SK-N-SH (cell line): ENCODE data around the gene GHR. TPM values are rescaled to one million over a fixed set of nuclear protein-coding genes. Genes with fewer than 3 reads are reported as not detected.

Experiments
- CTCF ChIA-PET: fragments of 300-600, 350-600 bp; formaldehyde crosslinking; extraction: SDS; loops from one replicate; lab custom pipeline; 2021; lab: Yijun Ruan, JAX
- POLR2A ChIA-PET: fragments of 350-600 bp; sonication (Branson Sonifier 250); formaldehyde crosslinking; extraction: SDS; loops from one replicate; lab custom pipeline; 2020; ENCODE audit warnings: antibody characterized with exemption, inconsistent platforms; lab: Yijun Ruan, JAX
- DNase-seq: peaks from one replicate; pipeline ENCODE4 v3.0.0; 2012
- H2AFZ ChIP-seq: fragments of 200-600 bp; sonication (generic); 2 replicates; pipeline ENCODE4 v1.8.1; 2016; ENCODE audit warnings: antibody characterized with exemption, mild to moderate bottlenecking, low read depth
- H3F3A ChIP-seq: fragments of 200-600 bp; sonication (generic); replicated peaks from 2 replicates; pipeline ENCODE3; 2016; ENCODE audit warnings: antibody characterized with exemption, mild to moderate bottlenecking; ENCODE audit not compliant: insufficient read depth
- H3K27ac ChIP-seq, 2 experiments: fragments of 200-500 bp in 1 of 2; fragments of 200-600 bp in 1 of 2; sonication (Bioruptor generic) in 1 of 2; sonication (generic), shearing (Covaris generic) in 1 of 2; 2 replicates each; pipeline versions ENCODE4 v1.5.1 to v1.6.1; 2014 to 2016; ENCODE audit warnings: low read depth in 2 of 2, inconsistent platforms in 1 of 2, low read length in 1 of 2, mild to moderate bottlenecking in 1 of 2, mixed read lengths in 1 of 2
- H3K27me3 ChIP-seq: fragments of 200-600 bp; sonication (generic), shearing (Covaris generic); 2 replicates; pipeline ENCODE4 v1.6.1; 2016; ENCODE audit warnings: mixed run types; ENCODE audit not compliant: insufficient read depth
- H3K36me3 ChIP-seq, 2 experiments: fragments of 200-500 bp in 1 of 2; fragments of 200-600 bp in 1 of 2; sonication (Bioruptor generic) in 1 of 2; sonication (generic) in 1 of 2; replicated peaks in 1 of 2; 2 replicates each; pipeline versions ENCODE3 to v1.5.1; 2014 to 2016; ENCODE audit warnings: low read length in 1 of 2, mild to moderate bottlenecking in 1 of 2; ENCODE audit not compliant: insufficient read depth in 2 of 2, control insufficient read depth in 1 of 2
- H3K4me1 ChIP-seq, 2 experiments: fragments of 200-500 bp in 1 of 2; fragments of 200-600 bp in 1 of 2; sonication (Bioruptor generic) in 1 of 2; sonication (generic), shearing (Covaris generic) in 1 of 2; 2 replicates each; pipeline versions ENCODE4 v1.5.1 to v1.6.1; 2014 to 2016; ENCODE audit warnings: low read depth in 1 of 2, low read length in 1 of 2, mixed run types in 1 of 2; ENCODE audit not compliant: insufficient read depth in 2 of 2, control insufficient read depth in 1 of 2
- H3K4me2 ChIP-seq: fragments of 200-600 bp; sonication (generic), shearing (Covaris generic); 2 replicates; pipeline ENCODE4 v1.6.1; 2017; ENCODE audit warnings: mixed run types
- H3K4me3 ChIP-seq, 2 experiments: fragments of 200-500 bp in 1 of 2; fragments of 200-600 bp in 1 of 2; sonication (Bioruptor generic) in 1 of 2; sonication (generic), shearing (Covaris generic) in 1 of 2; 2 replicates each; pipeline versions ENCODE4 v1.5.1 to v1.8.1; 2014 to 2016; ENCODE audit warnings: low read depth in 2 of 2, inconsistent platforms in 1 of 2, low read length in 1 of 2, mild to moderate bottlenecking in 1 of 2, mixed read lengths in 1 of 2, moderate library complexity in 1 of 2
- H3K79me2 ChIP-seq: fragments of 200-600 bp; sonication (generic); 2 replicates; pipeline ENCODE4 v1.8.1; 2017; ENCODE audit warnings: mild to moderate bottlenecking; ENCODE audit not compliant: insufficient read depth
- H3K9ac ChIP-seq: fragments of 200-600 bp; sonication (generic); 2 replicates; pipeline ENCODE4 v1.6.1; 2017; ENCODE audit warnings: mixed run types
- H3K9me2 ChIP-seq: fragments of 200-600 bp; sonication (generic); 2 replicates; pipeline ENCODE4 v1.6.1; 2017; ENCODE audit warnings: mixed run types
- H3K9me3 ChIP-seq: fragments of 200-600 bp; sonication (generic); 2 replicates; pipeline ENCODE4 v1.6.1; 2017; ENCODE audit warnings: mixed run types, mild to moderate bottlenecking, moderate library complexity
- H4K20me1 ChIP-seq: fragments of 200-600 bp; sonication (generic); 2 replicates; pipeline ENCODE4 v1.6.1; 2017; ENCODE audit warnings: mild to moderate bottlenecking, mixed run types; ENCODE audit not compliant: insufficient read depth
- CTCF ChIP-seq: fragments of 200-600 bp; sonication (generic); IDR thresholded peaks from 2 replicates; pipeline ENCODE4 v1.6.1; 2017; ENCODE audit warnings: antibody characterized with exemption, mild to moderate bottlenecking, moderate library complexity
- EP300 ChIP-seq, 2 experiments: IDR thresholded peaks; 2 replicates each; pipeline versions ENCODE4 v1.4.0 to v1.6.1; 2012; ENCODE audit warnings: borderline replicate concordance in 1 of 2, low read depth in 1 of 2, low read length in 1 of 2
- FOXJ3 ChIP-seq: sonication (generic); formaldehyde crosslinking; IDR thresholded peaks from 2 replicates; pipeline ENCODE4 v1.5.1; 2020; ENCODE audit warnings: mild to moderate bottlenecking, missing genetic modification reagents
- GATA2 ChIP-seq: sonication (generic); formaldehyde crosslinking; IDR thresholded peaks from 2 replicates; pipeline ENCODE4 v1.5.0; 2020; ENCODE audit warnings: mild to moderate bottlenecking, missing genetic modification reagents
- IRF3 ChIP-seq: fragments of 150-350 bp; IDR thresholded peaks from 2 replicates; pipeline ENCODE4 v1.6.1; 2016; ENCODE audit warnings: mild to moderate bottlenecking, low read depth, low read length
- NFIC ChIP-seq: IDR thresholded peaks from 2 replicates; pipeline ENCODE4 v1.4.0; 2012; ENCODE audit warnings: borderline replicate concordance
- POLR2AphosphoS5 ChIP-seq: IDR thresholded peaks from 2 replicates; pipeline ENCODE4 v1.6.1; 2012; ENCODE audit warnings: low read depth, low read length
- RAD21 ChIP-seq: IDR thresholded peaks from 2 replicates; pipeline ENCODE4 v1.6.1; 2012; ENCODE audit warnings: mild to moderate bottlenecking, low read length
- RCOR1 ChIP-seq: fragments of 150-350 bp; IDR thresholded peaks from 2 replicates; pipeline ENCODE4 v1.6.1; 2017; ENCODE audit warnings: antibody characterized with exemption, low read length
- SIN3A ChIP-seq: IDR thresholded peaks from 2 replicates; pipeline ENCODE4 v1.6.1; 2012; ENCODE audit warnings: low read depth, mild to moderate bottlenecking, low read length, moderate library complexity, borderline replicate concordance
- TAF1 ChIP-seq: IDR thresholded peaks from 2 replicates; pipeline ENCODE4 v1.6.1; 2012; ENCODE audit warnings: low read depth, mild to moderate bottlenecking, low read length, moderate library complexity, borderline replicate concordance
- TCF12 ChIP-seq: IDR thresholded peaks from 2 replicates; pipeline ENCODE4 v1.4.0; 2012
- USF2 ChIP-seq: fragments of 150-350 bp; IDR thresholded peaks from 2 replicates; pipeline ENCODE4 v1.6.1; 2017; ENCODE audit warnings: antibody characterized with exemption, low read length, low read depth, borderline replicate concordance
- YY1 ChIP-seq: IDR thresholded peaks from 2 replicates; pipeline ENCODE4 v1.4.0; 2012; ENCODE audit warnings: low read depth, mild to moderate bottlenecking
- ZBTB33 ChIP-seq: IDR thresholded peaks from 2 replicates; pipeline ENCODE4 v1.4.0; 2012; ENCODE audit warnings: low read depth, borderline replicate concordance
- WGBS: methylation state at CpG from one replicate; pipeline ENCODE4 v1.1.6; 2017; ENCODE audit warnings: low lambda C conversion rate; 5-methylcytosine and 5-hydroxymethylcytosine counted together
- polyA plus RNA-seq, 3 experiments: library from polyadenylated mRNA; depleted of rRNA; stranded (reverse); fragments of >200 nt; gene quantifications; 2 replicates each; pipeline ENCODE4 v1.2.3, GENCODE V29; 2012

The GHR gene
- polyA plus RNA-seq, 1 of the 3 experiments (the other 2 are of a cell fraction), result 0.03 TPM

- WGBS, result 19% methylated on average over 4 of the region's 4 CpGs
- ChIA-PET POLR2A (no interaction called here), CTCF (no interaction called here)
- Histone ChIP-seq H3K27me3 (no peaks in the 10 kb centered on the region), H3K79me2 (no peaks in the 10 kb centered on the region), H3K9me3 (no peaks in the 10 kb centered on the region), H3K9me2 (no peaks in the 10 kb centered on the region; the same call in 1 of the 2 replicates), H3F3A (no peaks in the 10 kb centered on the region), H3K9ac (no peak overlapping the region), H3K27ac (no peak overlapping the region), H4K20me1 (no peaks in the 10 kb centered on the region), H3K4me1 (no peaks in the 10 kb centered on the region), H3K36me3 (no peaks in the 10 kb centered on the region), H2AFZ (no peak overlapping the region), H3K4me2 (no peak overlapping the region), H3K4me3 (no peak overlapping the region)
- no peak for DNase-seq
- TF ChIP-seq ZBTB33 (no peak), TCF12 (no peak), YY1 (no peak), POLR2AphosphoS5 (no peak), EP300 (IDR thresholded peaks at IDR 0.05; ENCODE audit: borderline replicate concordance in 1 of 2, low read depth in 1 of 2, low read length in 1 of 2) (no peak), FOXJ3 (no peak), USF2 (no peak), NFIC (no peak), SIN3A (no peak), CTCF (no peak), TAF1 (no peak), IRF3 (no peak), GATA2 (CRISPR knock-in tag) (no peak), RCOR1 (no peak), RAD21 (no peak)
Observed at GRCh38 chr5:42597318-42597937, 174.2 kb downstream of the GHR start.
